ENCODE results near the gene PATZ1. TPM values are rescaled to one million over a fixed set of nuclear protein-coding genes. Genes with fewer than 3 reads are reported as not detected.

Gene PATZ1
- total RNA-seq, 1 donor from 2014 or later = 29.9 TPM

DNA sequence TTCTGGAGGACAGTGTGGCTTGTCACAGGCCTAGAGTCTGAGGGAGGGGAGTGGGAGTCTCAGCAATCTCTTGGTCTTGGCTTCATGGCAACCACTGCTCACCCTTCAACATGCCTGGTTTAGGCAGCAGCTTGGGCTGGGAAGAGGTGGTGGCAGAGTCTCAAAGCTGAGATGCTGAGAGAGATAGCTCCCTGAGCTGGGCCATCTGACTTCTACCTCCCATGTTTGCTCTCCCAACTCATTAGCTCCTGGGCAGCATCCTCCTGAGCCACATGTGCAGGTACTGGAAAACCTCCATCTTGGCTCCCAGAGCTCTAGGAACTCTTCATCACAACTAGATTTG is 66.8 kb downstream of the PATZ1 start:
- DNase-seq = no peak

GRCh38 chr22:31278626-31279326 is 67.4 kb downstream of the PATZ1 start:
- DNase-seq = no peak

DNA sequence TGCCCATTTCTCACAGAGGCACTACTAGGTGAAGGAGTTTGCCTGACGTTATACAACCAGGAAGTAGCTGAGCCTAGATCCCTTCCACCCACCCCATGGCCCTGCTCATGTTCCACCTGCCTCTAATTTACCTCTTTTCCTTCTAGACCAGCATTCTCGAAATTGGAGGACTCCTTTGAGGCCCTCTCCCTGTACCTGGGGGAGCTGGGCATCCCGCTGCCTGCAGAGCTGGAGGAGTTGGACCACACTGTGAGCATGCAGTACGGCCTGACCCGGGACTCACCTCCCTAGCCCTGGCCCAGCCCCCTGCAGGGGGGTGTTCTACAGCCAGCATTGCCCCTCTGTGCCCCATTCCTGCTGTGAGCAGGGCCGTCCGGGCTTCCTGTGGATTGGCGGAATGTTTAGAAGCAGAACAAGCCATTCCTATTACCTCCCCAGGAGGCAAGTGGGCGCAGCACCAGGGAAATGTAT is 68.0 kb downstream of the PATZ1 start:
- no peak for DNase-seq

DNA sequence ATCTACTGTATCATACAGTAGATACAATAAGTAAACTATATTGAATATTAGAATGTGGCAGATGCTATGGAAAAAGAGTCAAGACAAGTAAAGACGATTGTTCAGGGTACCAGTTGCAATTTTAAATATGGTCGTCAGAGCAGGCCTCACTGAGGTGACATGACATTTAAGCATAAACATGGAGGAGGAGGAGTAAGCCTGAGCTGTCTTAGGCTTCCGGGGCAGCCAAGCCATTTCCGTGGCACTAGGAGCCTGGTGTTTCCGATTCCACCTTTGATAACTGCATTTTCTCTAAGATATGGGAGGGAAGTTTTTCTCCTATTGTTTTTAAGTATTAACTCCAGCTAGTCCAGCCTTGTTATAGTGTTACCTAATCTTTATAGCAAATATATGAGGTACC is 68.4 kb downstream of the PATZ1 start:
- DNase-seq = no peak

- DNase-seq = no peak
Observed at GRCh38 chr22:31276426-31277167, 69.5 kb downstream of the PATZ1 start.

Small RNAs within 50 kb of the gene (small RNA-seq; reads per million reads assigned to genes)
- gene RNA5SP496 (not detected), gene RNU6-338P (not detected)

Other genes with a start within 250 kb of the PATZ1 start
- 13.9 TPM for gene SELENOM, start 238.8 kb downstream of the PATZ1 start, total RNA-seq
- 0.78 TPM for gene INPP5J, start 223.4 kb downstream of the PATZ1 start, total RNA-seq
- gene PLA2G3, start 205.8 kb downstream of the PATZ1 start, total RNA-seq = not detected
- gene RNF185, start 186.2 kb downstream of the PATZ1 start, total RNA-seq = 29.2 TPM
- 16.7 TPM for gene LIMK2, start 134.0 kb downstream of the PATZ1 start, total RNA-seq
- gene PIK3IP1, start 53.9 kb downstream of the PATZ1 start, total RNA-seq = 23.2 TPM
- gene DRG1, start 53.3 kb upstream of the PATZ1 start, total RNA-seq = 63.0 TPM
- 19.8 TPM for gene EIF4ENIF1, start 143.5 kb upstream of the PATZ1 start, total RNA-seq
- gene SFI1, start 150.2 kb upstream of the PATZ1 start, total RNA-seq = 15.1 TPM